ENCODE measurements around the gene RSBN1L. TPM values are rescaled to one million over a fixed set of nuclear protein-coding genes. Genes with fewer than 3 reads are reported as not detected.
"Not testable (repeated sequence)": the region's sequence is repeated elsewhere in the genome, so short reads cannot be mapped to it uniquely, and the experiment has no call there.

RSBN1L gene
- total RNA-seq, result 10 to 100 TPM; 33.8 to 53.5 TPM
- polyA plus RNA-seq (ENCODE audit: insufficient read length in 2 of 2), result 10 to 100 TPM; 26.1 to 28.4 TPM
- long read RNA-seq, donor 1, full-length matches to known transcripts, result 2 of 7 reads
- long read RNA-seq, donor 1, partial matches to known transcripts, result 5 of 7 reads
- long read RNA-seq, donor 1, other reads (novel, unspliced or antisense), result 0 of 7 reads
- long read RNA-seq, donor 2, full-length matches to known transcripts, result 2 of 2 reads
- long read RNA-seq, donor 2, partial matches to known transcripts, result 0 of 2 reads
- long read RNA-seq, donor 2, other reads (novel, unspliced or antisense), result 0 of 2 reads
- long read RNA-seq, donor 3, result 0 reads
- long read RNA-seq, donor 4, result 0 reads

- H3K36me3 ChIP-seq (ENCODE audit: control insufficient read depth, insufficient read depth, low read length), result peaks cover 3% of the 10 kb centered on the region
- H3K4me1 ChIP-seq (ENCODE audit: control insufficient read depth, insufficient read depth, low read length), result peaks cover 20% of the 10 kb centered on the region
- H3K27me3 ChIP-seq (ENCODE audit: control insufficient read depth, insufficient read depth, low read length), result no peaks in the 10 kb centered on the region
- H3K4me3 ChIP-seq (ENCODE audit: low read depth, low read length), result peak within 1 kb of the TSS; percentile 100
- H3K9me3 ChIP-seq (ENCODE audit: control insufficient read depth, insufficient read depth, low read length), result no peaks in the 10 kb centered on the region
- DNase-seq (ENCODE audit: low read depth in 4 of 6, low spot score in 6 of 6), result peak; percentile 91 to 99 (median 96)
- under 1% methylated on average over 53 of the region's 53 CpGs for WGBS (ENCODE audit: insufficient coverage)
- peak within 1 kb of the TSS; percentile 99 for H3K27ac ChIP-seq (ENCODE audit: low read depth, low read length)
These were observed at the start of gene RSBN1L for GRCh38 chr7:77696057-77696642. Gene RSBN1L, plus strand, starts transcription at chr7:77696459. Its CDS starts 11 bp downstream, at chr7:77696470.

GRCh38 chr7:77648742-77649338 is 47.4 kb upstream of the RSBN1L start:
- H3K9me3 ChIP-seq (ENCODE audit: control insufficient read depth, insufficient read depth, low read length), result no peaks in the 10 kb centered on the region
- H3K27ac ChIP-seq (ENCODE audit: low read depth, low read length), result peak overlapping the region; percentile 57
- H3K27me3 ChIP-seq (ENCODE audit: control insufficient read depth, insufficient read depth, low read length), result no peaks in the 10 kb centered on the region
- H3K4me1 ChIP-seq (ENCODE audit: control insufficient read depth, insufficient read depth, low read length), result no peaks in the 10 kb centered on the region
- WGBS (ENCODE audit: insufficient coverage), result 93% methylated on average over 4 of the region's 6 CpGs
- no peak for DNase-seq (ENCODE audit: low read depth in 4 of 6, low spot score in 6 of 6)
- H3K36me3 ChIP-seq (ENCODE audit: control insufficient read depth, insufficient read depth, low read length), result peaks cover 16% of the 10 kb centered on the region
- no peak overlapping the region for H3K4me3 ChIP-seq (ENCODE audit: low read depth, low read length)

GRCh38 chr7:77649716-77650349 is 46.4 kb upstream of the RSBN1L start:
- no peaks in the 10 kb centered on the region for H3K4me1 ChIP-seq (ENCODE audit: control insufficient read depth, insufficient read depth, low read length)
- DNase-seq (ENCODE audit: low read depth in 4 of 6, low spot score in 6 of 6), result no peak
- no peaks in the 10 kb centered on the region for H3K27me3 ChIP-seq (ENCODE audit: control insufficient read depth, insufficient read depth, low read length)
- 86% methylated on average over 1 of the region's 4 CpGs for WGBS (ENCODE audit: insufficient coverage)
- peak overlapping the region; percentile 57 for H3K27ac ChIP-seq (ENCODE audit: low read depth, low read length)
- H3K9me3 ChIP-seq (ENCODE audit: control insufficient read depth, insufficient read depth, low read length), result no peaks in the 10 kb centered on the region
- peaks cover 16% of the 10 kb centered on the region for H3K36me3 ChIP-seq (ENCODE audit: control insufficient read depth, insufficient read depth, low read length)
- H3K4me3 ChIP-seq (ENCODE audit: low read depth, low read length), result no peak overlapping the region

- H3K4me3 ChIP-seq (ENCODE audit: low read depth, low read length), result no peak overlapping the region
- no peaks in the 10 kb centered on the region for H3K27me3 ChIP-seq (ENCODE audit: control insufficient read depth, insufficient read depth, low read length)
- WGBS (ENCODE audit: insufficient coverage), result 0% methylated on average over 1 of the region's 3 CpGs
- H3K4me1 ChIP-seq (ENCODE audit: control insufficient read depth, insufficient read depth, low read length), result no peaks in the 10 kb centered on the region
- no peaks in the 10 kb centered on the region for H3K9me3 ChIP-seq (ENCODE audit: control insufficient read depth, insufficient read depth, low read length)
- H3K36me3 ChIP-seq (ENCODE audit: control insufficient read depth, insufficient read depth, low read length), result peaks cover 13% of the 10 kb centered on the region
- H3K27ac ChIP-seq (ENCODE audit: low read depth, low read length), result no peak overlapping the region
- peak in 5 of 6 donors; percentile 17 to 76 (median 26) for DNase-seq (ENCODE audit: low read depth in 4 of 6, low spot score in 6 of 6)
These were observed 44.6 kb upstream of the RSBN1L start for GRCh38 chr7:77651575-77652162.

GRCh38 chr7:77652826-77653225 is 43.4 kb upstream of the RSBN1L start:
- WGBS (ENCODE audit: insufficient coverage), result 96% methylated on average over 11 of the region's 12 CpGs
- H3K4me3 ChIP-seq (ENCODE audit: low read depth, low read length); H3K4me1 ChIP-seq (ENCODE audit: control insufficient read depth, insufficient read depth, low read length); H3K27me3 ChIP-seq (ENCODE audit: control insufficient read depth, insufficient read depth, low read length); DNase-seq (ENCODE audit: low read depth in 4 of 6, low spot score in 6 of 6); H3K27ac ChIP-seq (ENCODE audit: low read depth, low read length); H3K9me3 ChIP-seq (ENCODE audit: control insufficient read depth, insufficient read depth, low read length): not testable (repeated sequence)
- H3K36me3 ChIP-seq (ENCODE audit: control insufficient read depth, insufficient read depth, low read length), result peaks cover 13% of the 10 kb centered on the region

GRCh38 chr7:77653572-77653971 is 42.7 kb upstream of the RSBN1L start:
- WGBS (ENCODE audit: insufficient coverage), result no CpG with 5 or more reads among the region's 2 CpGs
- Histone ChIP-seq H3K27me3 (ENCODE audit: control insufficient read depth, insufficient read depth, low read length) (no peaks in the 10 kb centered on the region), H3K27ac (ENCODE audit: low read depth, low read length) (no peak overlapping the region), H3K36me3 (ENCODE audit: control insufficient read depth, insufficient read depth, low read length) (peaks cover 13% of the 10 kb centered on the region), H3K9me3 (ENCODE audit: control insufficient read depth, insufficient read depth, low read length) (no peaks in the 10 kb centered on the region), H3K4me3 (ENCODE audit: low read depth, low read length) (no peak overlapping the region), H3K4me1 (ENCODE audit: control insufficient read depth, insufficient read depth, low read length) (no peaks in the 10 kb centered on the region)
- no peak for DNase-seq (ENCODE audit: low read depth in 4 of 6, low spot score in 6 of 6)

- no peak overlapping the region for H3K4me3 ChIP-seq (ENCODE audit: low read depth, low read length)
- 100% methylated on average over 1 of the region's 1 CpG for WGBS (ENCODE audit: insufficient coverage)
- no peak overlapping the region for H3K27ac ChIP-seq (ENCODE audit: low read depth, low read length)
- H3K9me3 ChIP-seq (ENCODE audit: control insufficient read depth, insufficient read depth, low read length), result no peaks in the 10 kb centered on the region
- DNase-seq (ENCODE audit: low read depth in 4 of 6, low spot score in 6 of 6), result no peak
- peaks cover 26% of the 10 kb centered on the region for H3K36me3 ChIP-seq (ENCODE audit: control insufficient read depth, insufficient read depth, low read length)
- no peaks in the 10 kb centered on the region for H3K4me1 ChIP-seq (ENCODE audit: control insufficient read depth, insufficient read depth, low read length)
- H3K27me3 ChIP-seq (ENCODE audit: control insufficient read depth, insufficient read depth, low read length), result no peaks in the 10 kb centered on the region
These were observed 40.9 kb upstream of the RSBN1L start for GRCh38 chr7:77655356-77655755.

- Histone ChIP-seq H3K4me1 (ENCODE audit: control insufficient read depth, insufficient read depth, low read length) (no peaks in the 10 kb centered on the region), H3K9me3 (ENCODE audit: control insufficient read depth, insufficient read depth, low read length) (no peaks in the 10 kb centered on the region), H3K27me3 (ENCODE audit: control insufficient read depth, insufficient read depth, low read length) (no peaks in the 10 kb centered on the region), H3K36me3 (ENCODE audit: control insufficient read depth, insufficient read depth, low read length) (peaks cover 26% of the 10 kb centered on the region), H3K4me3 (ENCODE audit: low read depth, low read length) (no peak overlapping the region), H3K27ac (ENCODE audit: low read depth, low read length) (no peak overlapping the region)
- 94% methylated on average over 3 of the region's 9 CpGs for WGBS (ENCODE audit: insufficient coverage)
- no peak for DNase-seq (ENCODE audit: low read depth in 4 of 6, low spot score in 6 of 6)
These were observed 40.3 kb upstream of the RSBN1L start for GRCh38 chr7:77655836-77656455.

Data from spinal cord (tissue), 10 donors.